ENCODE data around the gene PLA2G5.
A peak's percentile ranks its signal among the peaks of the same experiment; 100 is the strongest.

PLA2G5 gene

GRCh38 chr1:20063861-20064292 is 6.1 kb upstream of the PLA2G5 start:
- FAIRE-seq = no peak

GRCh38 chr1:20068722-20069121 is 1.3 kb upstream of the PLA2G5 start:
- no peak for FAIRE-seq
- DNase-seq (ENCODE audit: insufficient read length, low spot score) = no peak

More at GRCh38 chr1:20063861-20064292, 6.1 kb upstream of the PLA2G5 start:
- no peak for DNase-seq (ENCODE audit: insufficient read length, low spot score)

- DNase-seq (ENCODE audit: insufficient read length, low spot score) = no peak
- no peak for FAIRE-seq
These were observed 363 bp downstream of the PLA2G5 start for GRCh38 chr1:20070357-20070756.

GRCh38 chr1:20071416-20071815 is 1.4 kb downstream of the PLA2G5 start:
- no peak for FAIRE-seq

GRCh38 chr1:20072771-20073170 is 2.8 kb downstream of the PLA2G5 start:
- FAIRE-seq (no peak), DNase-seq (ENCODE audit: insufficient read length, low spot score) (no peak)

More at GRCh38 chr1:20071416-20071815, 1.4 kb downstream of the PLA2G5 start:
- DNase-seq (ENCODE audit: insufficient read length, low spot score) = no peak

GRCh38 chr1:20073256-20073655 is 3.3 kb downstream of the PLA2G5 start:
- DNase-seq (ENCODE audit: insufficient read length, low spot score) (no peak), FAIRE-seq (no peak)

GRCh38 chr1:20074055-20074724 is 4.2 kb downstream of the PLA2G5 start:
- no peak for FAIRE-seq
- DNase-seq (ENCODE audit: insufficient read length, low spot score) = no peak

- FAIRE-seq = no peak
These were observed 4.8 kb downstream of the PLA2G5 start for GRCh38 chr1:20074725-20075171.

GRCh38 chr1:20075345-20075744 is 5.4 kb downstream of the PLA2G5 start:
- FAIRE-seq (no peak), DNase-seq (ENCODE audit: insufficient read length, low spot score) (no peak)

More at GRCh38 chr1:20074725-20075171, 4.8 kb downstream of the PLA2G5 start:
- DNase-seq (ENCODE audit: insufficient read length, low spot score) = no peak

- FAIRE-seq (peak; percentile 18), DNase-seq (ENCODE audit: insufficient read length, low spot score) (no peak)
These were observed 6.2 kb downstream of the PLA2G5 start for GRCh38 chr1:20076223-20076622.

GRCh38 chr1:20076710-20077461 is 6.9 kb downstream of the PLA2G5 start:
- FAIRE-seq (peak; percentile 33), DNase-seq (ENCODE audit: insufficient read length, low spot score) (no peak)

- FAIRE-seq = peak; percentile 14
- no peak for DNase-seq (ENCODE audit: insufficient read length, low spot score)
These were observed 8.2 kb downstream of the PLA2G5 start for GRCh38 chr1:20078171-20078651.

GRCh38 chr1:20078711-20079110 is 8.7 kb downstream of the PLA2G5 start:
- FAIRE-seq (no peak), DNase-seq (ENCODE audit: insufficient read length, low spot score) (no peak)

- DNase-seq (ENCODE audit: insufficient read length, low spot score) (no peak), FAIRE-seq (no peak)
These were observed 9.8 kb downstream of the PLA2G5 start for GRCh38 chr1:20079661-20080305.

- no peak for DNase-seq (ENCODE audit: insufficient read length, low spot score)
These were observed 10.7 kb downstream of the PLA2G5 start for GRCh38 chr1:20080441-20081352.

GRCh38 chr1:20081353-20081810 is 11.4 kb downstream of the PLA2G5 start:
- DNase-seq (ENCODE audit: insufficient read length, low spot score) (no peak), FAIRE-seq (no peak)

More at GRCh38 chr1:20080441-20081352, 10.7 kb downstream of the PLA2G5 start:
- FAIRE-seq = peak; percentile 75

- DNase-seq (ENCODE audit: insufficient read length, low spot score) = no peak
- FAIRE-seq = no peak
These were observed 12.8 kb downstream of the PLA2G5 start for GRCh38 chr1:20082772-20083171.

GRCh38 chr1:20083178-20083944 is 13.4 kb downstream of the PLA2G5 start:
- DNase-seq (ENCODE audit: insufficient read length, low spot score) (no peak), FAIRE-seq (no peak)

- FAIRE-seq (no peak), DNase-seq (ENCODE audit: insufficient read length, low spot score) (no peak)
These were observed 16.8 kb downstream of the PLA2G5 start for GRCh38 chr1:20086800-20087199.

All from GM19239 (cell line).